G401.6 (cell line): Measurements from ENCODE around the gene HAGH.

ENCODE experiments used
- FAIRE-seq: peaks from 2 replicates; lab custom pipeline; 2012; peaks lifted over from hg19 to GRCh38; lab: Jason Lieb, UNC

Gene HAGH

GRCh38 chr16:1831186-1832075 lies 4.8 kb upstream of the HAGH start:
- FAIRE-seq: no peak

- no peak for FAIRE-seq
These were observed 3.6 kb upstream of the HAGH start for GRCh38 chr16:1830213-1830612.

GRCh38 chr16:1828645-1829410 lies 2.2 kb upstream of the HAGH start:
- no peak for FAIRE-seq

GRCh38 chr16:1825864-1826690 lies 548 bp downstream of the HAGH start:
- FAIRE-seq: no peak

- no peak for FAIRE-seq
These were observed 1.2 kb downstream of the HAGH start for GRCh38 chr16:1825381-1825863.

- peak; percentile 71 for FAIRE-seq
These were observed 2.8 kb downstream of the HAGH start for GRCh38 chr16:1823821-1824220.

- FAIRE-seq: no peak
These were observed 3.8 kb downstream of the HAGH start for GRCh38 chr16:1822801-1823200.

GRCh38 chr16:1821861-1822611 lies 4.6 kb downstream of the HAGH start:
- no peak for FAIRE-seq

GRCh38 chr16:1820946-1821290 lies 5.7 kb downstream of the HAGH start:
- FAIRE-seq: no peak

GRCh38 chr16:1820096-1820945 lies 6.3 kb downstream of the HAGH start:
- no peak for FAIRE-seq

GRCh38 chr16:1819611-1820010 lies 7.0 kb downstream of the HAGH start:
- no peak for FAIRE-seq

- FAIRE-seq: no peak
These were observed 7.6 kb downstream of the HAGH start for GRCh38 chr16:1818873-1819525.

- no peak for FAIRE-seq
These were observed 8.3 kb downstream of the HAGH start for GRCh38 chr16:1818204-1818872.

- FAIRE-seq: no peak
These were observed 8.9 kb downstream of the HAGH start for GRCh38 chr16:1817716-1818115.

- FAIRE-seq: no peak
These were observed 9.4 kb downstream of the HAGH start for GRCh38 chr16:1817276-1817589.

GRCh38 chr16:1816396-1817275 lies 10.0 kb downstream of the HAGH start:
- FAIRE-seq: no peak

GRCh38 chr16:1815461-1815860 lies 11.2 kb downstream of the HAGH start:
- no peak for FAIRE-seq

GRCh38 chr16:1812732-1813163 lies 13.9 kb downstream of the HAGH start:
- no peak for FAIRE-seq

- no peak for FAIRE-seq
These were observed 16.1 kb downstream of the HAGH start for GRCh38 chr16:1810536-1810935.
